HCT116 (cell line): Measurements from ENCODE around the gene AOPEP. TPM values are rescaled to one million over a fixed set of nuclear protein-coding genes. Genes with fewer than 3 reads are reported as not detected.

Experiments used
- ATAC-seq: fragments of 200-7000 bp; cut with Tn5 transposase; 2 replicates; pipeline ENCODE4 v1.9.1; 2020; ENCODE audit warnings: mild to moderate bottlenecking, moderate library complexity
- BruUV-seq: library from RNA; stranded (reverse); fragments of 400-500 nt; replicated peaks from 2 replicates; lab custom pipeline; 2021; lab: Mats Ljungman, UMichigan
- CTCF ChIA-PET: fragments of 300-600 bp; sonication (Branson Sonifier 250); formaldehyde crosslinking; loops from one replicate; lab custom pipeline; 2021; ENCODE audit warnings: antibody characterized with exemption; lab: Charles Lee
- POLR2A ChIA-PET: fragments of 300-600, 350-600 bp; sonication (Branson Sonifier 250); formaldehyde crosslinking; loops from one replicate; lab custom pipeline; 2021; ENCODE audit warnings: antibody characterized with exemption; lab: Charles Lee
- RAD21 ChIA-PET, 2 experiments: fragments of 300-600 bp; sonication (Branson Sonifier 250); formaldehyde crosslinking; loops; one replicate each; lab custom pipeline; 2023; ENCODE audit warnings: low total read pairs in 2 of 2; ENCODE audit not compliant: uncharacterized antibody in 2 of 2, unreplicated experiment in 2 of 2, low non-redundant PET in 1 of 2; lab: Charles Lee
- DNase-seq: peaks from one replicate; pipeline ENCODE4 v3.0.0-alpha.2; 2010; ENCODE audit warnings: low read depth, low spot score
- H2AFZ ChIP-seq: fragments of 200-600 bp; shearing (Covaris generic), sonication (generic); 2 replicates; pipeline ENCODE4 v1.6.1; 2017; ENCODE audit warnings: low read depth, mixed run types, mixed read lengths, antibody characterized with exemption, low read length; ENCODE audit not compliant: poor library complexity, severe bottlenecking
- H3K27ac ChIP-seq: 2 replicates; pipeline ENCODE4 v1.5.1; 2012; ENCODE audit warnings: low read depth, low read length
- H3K27me3 ChIP-seq: fragments of 200-600 bp; sonication (generic); 2 replicates; pipeline ENCODE4 v1.6.1; 2016; ENCODE audit warnings: mixed run types, low read length, mixed read lengths; ENCODE audit not compliant: insufficient read depth
- H3K36me3 ChIP-seq, 2 experiments: fragments of 200-500 bp in 1 of 2; fragments of 200-600 bp in 1 of 2; sonication (Bioruptor generic) in 1 of 2; sonication (generic) in 1 of 2; 2 replicates each; pipeline versions ENCODE4 v1.5.1 to v1.6.1; 2014 to 2016; ENCODE audit warnings: low read length in 2 of 2, inconsistent platforms in 1 of 2, mixed read lengths in 1 of 2, mixed run types in 1 of 2; ENCODE audit not compliant: insufficient read depth in 2 of 2, control insufficient read depth in 1 of 2
- H3K4me1 ChIP-seq, 2 experiments: fragments of 200-600 bp in 1 of 2; sonication (generic) in 1 of 2; 2 replicates each; pipeline versions ENCODE4 v1.5.1 to v1.6.1; 2012 to 2017; ENCODE audit warnings: low read length in 2 of 2, inconsistent platforms in 1 of 2, mild to moderate bottlenecking in 1 of 2, mixed read lengths in 1 of 2, mixed run types in 1 of 2, moderate library complexity in 1 of 2; ENCODE audit not compliant: insufficient read depth in 2 of 2, control insufficient read depth in 1 of 2
- H3K4me2 ChIP-seq: fragments of 200-600 bp; sonication (generic); 2 replicates; pipeline ENCODE4 v1.6.1; 2017; ENCODE audit warnings: mixed run types, low read length, mixed read lengths
- H3K4me3 ChIP-seq, 2 experiments: fragments of 200-600 bp in 1 of 2; sonication (generic) in 1 of 2; replicated peaks in 1 of 2; 2 replicates each; pipeline ENCODE4 v1.5.1; 2011 to 2016; ENCODE audit warnings: low read length in 2 of 2, control low read depth in 1 of 2, low read depth in 1 of 2, mild to moderate bottlenecking in 1 of 2, mixed read lengths in 1 of 2, mixed run types in 1 of 2
- H3K79me2 ChIP-seq: fragments of 200-600 bp; sonication (generic); 2 replicates; pipeline ENCODE4 v1.6.1; 2017; ENCODE audit warnings: mild to moderate bottlenecking, mixed run types, low read length, moderate library complexity, mixed read lengths; ENCODE audit not compliant: insufficient read depth
- H3K9ac ChIP-seq: fragments of 200-600 bp; sonication (generic); 2 replicates; pipeline ENCODE4 v1.6.1; 2016; ENCODE audit warnings: low read length, mixed read lengths
- H3K9me2 ChIP-seq: fragments of 200-600 bp; sonication (generic), shearing (Covaris generic); 2 replicates; pipeline ENCODE4 v1.6.1; 2017; ENCODE audit warnings: mixed run types, mild to moderate bottlenecking, moderate library complexity; ENCODE audit not compliant: insufficient read depth
- H3K9me3 ChIP-seq, 2 experiments: fragments of 200-500 bp in 1 of 2; fragments of 200-600 bp in 1 of 2; sonication (Bioruptor generic) in 1 of 2; sonication (generic) in 1 of 2; 2 replicates each; pipeline ENCODE4 v1.6.1; 2014 to 2017; ENCODE audit warnings: low read length in 2 of 2, mixed read lengths in 2 of 2, inconsistent platforms in 1 of 2, low read depth in 1 of 2, mild to moderate bottlenecking in 1 of 2, mixed run types in 1 of 2, moderate library complexity in 1 of 2; ENCODE audit not compliant: control insufficient read depth in 1 of 2, insufficient read depth in 1 of 2
- H4K20me1 ChIP-seq: fragments of 200-600 bp; sonication (generic), shearing (Covaris generic); 2 replicates; pipeline ENCODE4 v1.6.1; 2017; ENCODE audit warnings: mixed run types, mild to moderate bottlenecking, moderate library complexity; ENCODE audit not compliant: insufficient read depth
- ATF3 ChIP-seq: IDR thresholded peaks from 2 replicates; pipeline ENCODE4 v1.6.1; 2012
- CBX3 ChIP-seq: IDR thresholded peaks from 2 replicates; pipeline ENCODE4 v1.6.1; 2012; ENCODE audit warnings: low read depth
- CEBPB ChIP-seq: IDR thresholded peaks from 2 replicates; pipeline ENCODE4 v1.6.1; 2012; ENCODE audit warnings: low read depth
- EGR1 ChIP-seq: IDR thresholded peaks from 2 replicates; pipeline ENCODE4 v1.6.1; 2012; ENCODE audit warnings: low read depth
- ELF1 ChIP-seq: IDR thresholded peaks from 2 replicates; pipeline ENCODE4 v1.6.1; 2012; ENCODE audit warnings: low read depth, borderline replicate concordance
- EZH2 ChIP-seq: fragments of 200-600 bp; sonication (generic); IDR thresholded peaks from 2 replicates; pipeline ENCODE4 v1.6.1; 2017; ENCODE audit warnings: antibody characterized with exemption, mixed run types
- EZH2phosphoT487 ChIP-seq: fragments of 200-600 bp; IDR thresholded peaks from 2 replicates; pipeline ENCODE4 v1.6.1; 2018; ENCODE audit warnings: antibody characterized with exemption, borderline replicate concordance
- JUND ChIP-seq: IDR thresholded peaks from 2 replicates; pipeline ENCODE4 v1.6.1; 2012
- MAX ChIP-seq: IDR thresholded peaks from 2 replicates; pipeline ENCODE4 v1.6.1; 2012
- POLR2A ChIP-seq: IDR thresholded peaks from 2 replicates; pipeline ENCODE4 v1.7.0; 2011; ENCODE audit warnings: borderline replicate concordance; ENCODE audit not compliant: insufficient read depth, insufficient read length; ENCODE audit errors: extremely low read depth
- RAD21 ChIP-seq: IDR thresholded peaks from 2 replicates; pipeline ENCODE4 v1.6.1; 2012; ENCODE audit warnings: low read depth, mild to moderate bottlenecking
- TCF7L2 ChIP-seq: IDR thresholded peaks from 2 replicates; pipeline ENCODE4 v1.7.0; 2011; ENCODE audit warnings: borderline replicate concordance, inconsistent platforms; ENCODE audit not compliant: insufficient read depth, insufficient read length; ENCODE audit errors: extremely low read depth
- ZBTB33 ChIP-seq: IDR thresholded peaks from 2 replicates; pipeline ENCODE4 v1.6.1; 2011; ENCODE audit warnings: mild to moderate bottlenecking, low read length, moderate library complexity; ENCODE audit not compliant: insufficient replicate concordance; ENCODE audit errors: extremely low read depth
- ZFX ChIP-seq: fragments of 450-650 bp; IDR thresholded peaks from 2 replicates; pipeline ENCODE4 v1.6.1; 2017
- ZNF274 ChIP-seq: fragments of 200-500 bp; sonication (Bioruptor generic); IDR thresholded peaks from 2 replicates; pipeline ENCODE4 v1.6.1; 2014; ENCODE audit warnings: mild to moderate bottlenecking, low read depth, low read length, inconsistent platforms
- intact Hi-C: fragments of 100-400 bp; cut with micrococcal nuclease; formaldehyde crosslinking; loops from 2 replicates; pipeline ENCODE4 v1.10.0; 2022
- total RNA-seq: library from RNA; stranded (reverse); gene quantifications from one replicate; pipeline ENCODE4 v1.2.1, GENCODE V29; 2021; ENCODE audit not compliant: unreplicated experiment
- TF ChIP-seq, protein P1 (sequence below): IDR thresholded peaks from 2 replicates; pipeline ENCODE4 v1.6.1; 2012; ENCODE audit warnings: low read depth

The AOPEP gene
- total RNA-seq, 1 experiment from 2014 or later: 15.1 TPM

DNA sequence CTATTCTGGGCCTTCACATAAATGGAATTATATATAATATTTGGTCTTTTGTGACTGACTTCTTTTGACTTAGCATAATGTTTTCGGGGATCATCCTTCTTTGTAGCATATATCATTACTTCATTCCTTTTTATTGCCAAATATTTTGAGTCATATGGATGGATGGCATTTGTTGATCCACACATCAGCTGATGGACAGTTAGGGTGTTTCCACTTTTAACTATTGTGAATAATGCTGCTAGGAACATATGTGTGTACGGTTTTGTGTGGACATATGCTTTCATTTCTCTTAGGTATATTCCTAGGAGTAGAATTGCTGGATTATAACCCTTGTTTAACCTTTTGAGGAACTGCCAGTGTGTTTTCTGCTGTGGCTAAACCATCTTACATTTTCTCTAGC, 341.4 kb downstream of the AOPEP start:
- DNase-seq (no peak), ATAC-seq (no peak)
- Histone ChIP-seq H3K27ac (no peak overlapping the region), H3K27me3 (no peaks in the 10 kb centered on the region), H3K4me3 (no peak overlapping the region), H2AFZ (no peak overlapping the region), H3K79me2 (0 out of 2 replicates have a peak, but pooled peaks cover 4% of the 10 kb centered on the region), H3K9me2 (no peaks in the 10 kb centered on the region), H3K36me3 (0 out of 4 replicates have a peak, but pooled peaks cover 0 to 4% of the 10 kb centered on the region in 2 experiments), H3K4me1 (no peaks in the 10 kb centered on the region), H3K9me3 (no peaks in the 10 kb centered on the region), H4K20me1 (0 out of 2 replicates have a peak, but pooled peaks cover 4% of the 10 kb centered on the region), H3K9ac (no peak overlapping the region), H3K4me2 (no peak overlapping the region)
- RAD21 ChIA-PET: no interaction called here
- CTCF ChIA-PET: no interaction called here
- POLR2A ChIA-PET: no interaction called here
- TF ChIP-seq EGR1 (no peak), EZH2 (no peak), ATF3 (no peak), ZFX (no peak), MAX (no peak), POLR2A (no peak), CBX3 (no peak), ZBTB33 (no peak), ZNF274 (no peak), TCF7L2 (no peak), ELF1 (no peak), JUND (no peak), EZH2phosphoT487 (no peak), RAD21 (no peak), CEBPB (no peak)
- TF ChIP-seq, protein P1, sequence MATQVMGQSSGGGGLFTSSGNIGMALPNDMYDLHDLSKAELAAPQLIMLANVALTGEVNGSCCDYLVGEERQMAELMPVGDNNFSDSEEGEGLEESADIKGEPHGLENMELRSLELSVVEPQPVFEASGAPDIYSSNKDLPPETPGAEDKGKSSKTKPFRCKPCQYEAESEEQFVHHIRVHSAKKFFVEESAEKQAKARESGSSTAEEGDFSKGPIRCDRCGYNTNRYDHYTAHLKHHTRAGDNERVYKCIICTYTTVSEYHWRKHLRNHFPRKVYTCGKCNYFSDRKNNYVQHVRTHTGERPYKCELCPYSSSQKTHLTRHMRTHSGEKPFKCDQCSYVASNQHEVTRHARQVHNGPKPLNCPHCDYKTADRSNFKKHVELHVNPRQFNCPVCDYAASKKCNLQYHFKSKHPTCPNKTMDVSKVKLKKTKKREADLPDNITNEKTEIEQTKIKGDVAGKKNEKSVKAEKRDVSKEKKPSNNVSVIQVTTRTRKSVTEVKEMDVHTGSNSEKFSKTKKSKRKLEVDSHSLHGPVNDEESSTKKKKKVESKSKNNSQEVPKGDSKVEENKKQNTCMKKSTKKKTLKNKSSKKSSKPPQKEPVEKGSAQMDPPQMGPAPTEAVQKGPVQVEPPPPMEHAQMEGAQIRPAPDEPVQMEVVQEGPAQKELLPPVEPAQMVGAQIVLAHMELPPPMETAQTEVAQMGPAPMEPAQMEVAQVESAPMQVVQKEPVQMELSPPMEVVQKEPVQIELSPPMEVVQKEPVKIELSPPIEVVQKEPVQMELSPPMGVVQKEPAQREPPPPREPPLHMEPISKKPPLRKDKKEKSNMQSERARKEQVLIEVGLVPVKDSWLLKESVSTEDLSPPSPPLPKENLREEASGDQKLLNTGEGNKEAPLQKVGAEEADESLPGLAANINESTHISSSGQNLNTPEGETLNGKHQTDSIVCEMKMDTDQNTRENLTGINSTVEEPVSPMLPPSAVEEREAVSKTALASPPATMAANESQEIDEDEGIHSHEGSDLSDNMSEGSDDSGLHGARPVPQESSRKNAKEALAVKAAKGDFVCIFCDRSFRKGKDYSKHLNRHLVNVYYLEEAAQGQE: no peak
- no TSS peak for BruUV-seq
- intact Hi-C loops: no loop called here
